Activated CD4-positive, alpha-beta memory T cell treated with anti-CD3 and anti-CD28 coated beads, Interleukin-2, amount 10 ng/mL, durations not matched to agents 7 days and 5 days (primary cell): ENCODE measurements around the gene APLP2. TPM values are rescaled to one million over a fixed set of nuclear protein-coding genes. Genes with fewer than 3 reads are reported as not detected.
"Not testable (repeated sequence)": the region's sequence is repeated elsewhere in the genome, so short reads cannot be mapped to it uniquely, and the experiment has no call there.

Experiments
- CTCF ChIA-PET: fragments of 350-600 bp; sonication (Branson Sonifier 250); formaldehyde crosslinking; loops from one replicate; lab custom pipeline; 2021; ENCODE audit warnings: antibody characterized with exemption, inconsistent platforms; lab: Charles Lee
- POLR2A ChIA-PET: fragments of 350-600 bp; sonication (Branson Sonifier 250); formaldehyde crosslinking; loops from one replicate; lab custom pipeline; 2021; ENCODE audit warnings: antibody characterized with exemption; lab: Charles Lee
- DNase-seq: peaks from one replicate; pipeline ENCODE4 v3.0.0-alpha.2; 2020
- H3K27ac Mint-ChIP-seq: one replicate; pipeline ENCODE4 v1.8.0; 2021; ENCODE audit warnings: mild to moderate bottlenecking, mixed read lengths
- H3K27me3 Mint-ChIP-seq: one replicate; pipeline ENCODE4 v1.8.0; 2021; ENCODE audit warnings: mixed read lengths
- H3K36me3 Mint-ChIP-seq: one replicate; pipeline ENCODE4 v1.8.0; 2021; ENCODE audit warnings: low read depth, mixed read lengths
- H3K4me1 Mint-ChIP-seq: one replicate; pipeline ENCODE4 v1.8.0; 2021; ENCODE audit warnings: mixed read lengths
- H3K4me3 Mint-ChIP-seq: one replicate; pipeline ENCODE4 v1.8.0; 2021; ENCODE audit warnings: mild to moderate bottlenecking, mixed read lengths
- H3K9me3 Mint-ChIP-seq: one replicate; pipeline ENCODE4 v1.8.0; 2021; ENCODE audit warnings: mixed read lengths
- total RNA-seq, 2 experiments: library from RNA; stranded (reverse); gene quantifications; one replicate each; pipeline ENCODE4 v1.2.3, GENCODE V29; 2021

APLP2 gene
- total RNA-seq, 2 experiments from 2014 or later, result 31.1 to 33.2 TPM

GRCh38 chr11:130192845-130193267, 123.2 kb downstream of the APLP2 start:
- DNase-seq, result no peak
- H3K27ac Mint-ChIP-seq, result no peak overlapping the region
- no peak overlapping the region for H3K4me3 Mint-ChIP-seq
- no peaks in the 10 kb centered on the region for H3K27me3 Mint-ChIP-seq
- H3K4me1 Mint-ChIP-seq, result no peaks in the 10 kb centered on the region
- no peaks in the 10 kb centered on the region for H3K36me3 Mint-ChIP-seq
- ChIA-PET POLR2A (no interaction called here), CTCF (no interaction called here)
- H3K9me3 Mint-ChIP-seq, result no peaks in the 10 kb centered on the region

- H3K36me3 Mint-ChIP-seq, H3K27me3 Mint-ChIP-seq, POLR2A ChIA-PET, H3K27ac Mint-ChIP-seq, H3K9me3 Mint-ChIP-seq, CTCF ChIA-PET, DNase-seq, H3K4me3 Mint-ChIP-seq, H3K4me1 Mint-ChIP-seq: not testable (repeated sequence)
Observed at GRCh38 chr11:130193551-130193950, 123.9 kb downstream of the APLP2 start.

Other genes with a start within 250 kb of the APLP2 start
- 10 to 100 TPM; 39.2 to 44.9 TPM for gene NFRKB, start 174.3 kb upstream of the APLP2 start, total RNA-seq
- 10 to 100 TPM; 11.7 to 12.6 TPM for gene PRDM10, start 67.1 kb upstream of the APLP2 start, total RNA-seq
- gene ST14, start 89.9 kb downstream of the APLP2 start, total RNA-seq, result not detected
- gene ZBTB44, start 245.0 kb downstream of the APLP2 start, total RNA-seq, result 10 to 100 TPM; 51.2 to 51.7 TPM